CD4-positive, alpha-beta T cell treated with Interleukin-4 for 4 hours (primary cell): Measurements from ENCODE around the gene ZMYM3.

Experiments
- DNase-seq: peaks from one replicate; pipeline ENCODE4 v3.0.0-alpha.2; 2020

Gene ZMYM3

DNA sequence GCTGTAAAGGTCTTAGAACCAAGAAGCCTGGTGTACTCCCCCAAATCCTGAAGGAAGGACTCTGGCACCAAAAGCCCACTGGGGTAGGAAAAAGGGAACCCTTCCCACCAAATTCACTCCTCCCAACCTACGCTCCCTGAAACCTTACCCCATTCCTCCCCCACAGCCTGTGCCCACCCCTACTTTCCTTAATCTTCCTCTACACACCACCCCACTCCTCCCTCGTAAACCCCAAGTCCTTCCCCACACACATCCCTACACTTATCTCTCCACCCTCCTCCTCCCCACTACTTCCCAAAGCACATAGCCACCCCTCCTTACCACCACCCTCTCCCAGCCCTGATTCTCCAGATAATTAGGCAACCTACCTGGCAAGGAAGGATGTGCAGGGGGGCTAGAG is 1.7 kb downstream of the ZMYM3 start:
- no peak for DNase-seq

DNA sequence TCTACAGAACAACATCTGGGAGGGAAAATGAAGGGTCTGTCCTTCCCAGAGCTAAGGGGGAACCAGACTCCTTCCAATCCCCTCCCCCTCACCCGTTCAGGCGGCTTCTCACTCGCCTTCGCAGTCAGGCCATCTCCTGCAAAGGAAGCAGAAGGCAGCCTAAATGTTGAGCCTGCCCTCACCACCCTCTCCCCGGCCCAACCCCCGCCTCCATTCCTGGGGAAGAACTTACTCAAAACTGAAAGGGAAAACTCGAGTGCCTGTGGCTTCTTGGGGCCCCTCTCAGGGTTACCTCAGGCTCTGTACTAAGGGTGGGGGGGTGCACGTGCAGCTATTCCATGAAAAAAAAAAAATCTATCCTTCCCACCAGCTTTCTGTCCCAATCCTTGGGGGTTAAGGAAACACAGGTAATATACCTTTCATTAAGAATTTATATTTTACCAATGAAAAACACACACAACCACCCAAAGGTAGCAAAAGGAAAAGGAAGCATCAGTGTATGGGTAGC is 2.4 kb downstream of the ZMYM3 start:
- no peak for DNase-seq

DNA sequence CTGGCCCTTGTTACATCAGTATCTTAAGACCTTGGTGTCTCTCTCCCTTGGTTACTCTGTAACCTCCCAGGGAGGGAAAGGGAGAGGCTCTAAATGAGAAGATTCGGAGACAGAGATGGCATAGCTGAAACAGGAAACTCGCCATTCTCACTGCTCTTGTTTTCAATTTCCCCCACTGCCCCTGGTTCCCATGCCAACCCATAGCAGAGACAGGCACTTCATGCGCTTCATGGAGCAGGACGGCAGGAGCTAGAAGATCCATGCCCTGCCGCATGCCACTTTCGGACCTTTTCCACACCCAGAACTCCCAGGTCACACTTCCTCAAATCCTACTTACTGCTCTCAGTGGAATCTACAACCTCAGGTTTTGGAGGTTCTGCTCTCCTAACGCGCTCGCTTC is 3.1 kb downstream of the ZMYM3 start:
- DNase-seq, result no peak

DNA sequence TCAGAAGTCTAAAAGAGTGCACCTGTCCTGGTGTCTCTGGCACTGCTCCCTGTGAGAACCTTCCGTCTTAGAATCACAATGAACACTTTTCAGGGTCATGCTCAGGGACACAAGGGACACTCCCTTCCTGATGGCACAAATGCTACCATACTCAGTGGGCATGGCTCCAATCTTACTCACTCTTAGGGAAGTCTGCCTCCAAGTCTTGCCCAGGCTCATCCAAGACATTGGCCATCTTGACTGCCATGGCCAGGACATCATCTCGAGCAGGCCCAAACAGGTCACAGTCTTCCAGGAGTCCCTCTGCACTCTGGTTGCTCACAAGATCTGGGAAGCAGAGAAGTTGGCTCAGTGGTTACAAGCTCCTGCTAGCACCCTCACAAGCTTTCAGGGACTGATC is 8.8 kb downstream of the ZMYM3 start:
- DNase-seq, result no peak

DNA sequence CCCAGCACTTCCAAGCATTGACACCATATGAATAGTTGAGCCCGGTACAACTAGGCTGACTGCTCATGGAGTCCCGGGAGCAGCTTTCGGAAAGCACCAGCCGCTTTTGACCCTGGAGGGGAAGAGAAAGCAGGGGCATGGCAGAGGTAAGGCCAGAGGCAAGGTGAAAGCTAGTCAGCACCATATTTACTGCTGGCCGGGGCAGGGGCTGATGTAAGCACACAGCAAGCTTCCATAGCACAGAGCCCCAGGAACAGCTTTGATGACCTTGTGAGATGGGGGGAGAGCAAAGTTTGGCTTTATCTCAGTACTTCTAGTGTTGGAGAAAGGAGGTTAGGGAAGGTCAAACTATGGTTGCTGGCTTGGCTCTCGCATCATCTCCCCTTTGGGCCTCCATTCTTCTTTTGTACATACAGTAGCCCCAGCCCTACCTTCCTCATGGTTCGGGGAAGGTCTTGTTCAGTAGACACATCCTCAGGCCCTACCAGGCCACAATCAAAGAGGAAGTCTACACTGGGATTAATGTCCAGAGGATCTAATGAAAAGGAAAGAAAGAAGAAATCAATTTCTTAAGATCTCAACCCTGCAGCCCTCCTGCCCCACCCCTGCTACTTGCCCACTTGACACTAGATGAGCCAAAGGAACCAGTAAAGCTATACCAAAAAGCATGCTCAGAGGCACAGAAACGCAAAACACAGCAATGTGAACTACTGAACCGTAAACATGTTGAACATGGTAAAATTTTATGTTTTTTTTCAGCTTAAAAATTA is 9.4 kb downstream of the ZMYM3 start:
- no peak for DNase-seq

DNA sequence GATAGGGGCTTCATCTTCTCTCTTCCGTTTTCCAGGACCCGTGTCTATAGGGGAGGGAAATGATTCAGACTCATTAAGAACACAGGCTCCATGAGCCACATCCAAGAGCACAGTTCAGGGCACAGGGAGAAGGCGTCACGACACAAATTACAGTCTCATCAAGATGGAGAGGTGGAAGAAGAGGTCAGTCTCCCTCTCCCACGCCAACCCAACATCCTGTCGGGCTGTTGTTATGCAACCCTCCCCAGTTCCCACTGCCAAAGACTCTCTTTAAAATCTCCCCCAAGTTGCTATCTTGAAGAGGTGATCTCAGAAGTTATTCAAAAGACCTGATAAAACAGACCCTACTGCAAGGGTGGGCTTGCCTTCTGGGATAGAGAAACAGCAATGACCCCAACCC is 12.6 kb downstream of the ZMYM3 start:
- no peak for DNase-seq

DNA sequence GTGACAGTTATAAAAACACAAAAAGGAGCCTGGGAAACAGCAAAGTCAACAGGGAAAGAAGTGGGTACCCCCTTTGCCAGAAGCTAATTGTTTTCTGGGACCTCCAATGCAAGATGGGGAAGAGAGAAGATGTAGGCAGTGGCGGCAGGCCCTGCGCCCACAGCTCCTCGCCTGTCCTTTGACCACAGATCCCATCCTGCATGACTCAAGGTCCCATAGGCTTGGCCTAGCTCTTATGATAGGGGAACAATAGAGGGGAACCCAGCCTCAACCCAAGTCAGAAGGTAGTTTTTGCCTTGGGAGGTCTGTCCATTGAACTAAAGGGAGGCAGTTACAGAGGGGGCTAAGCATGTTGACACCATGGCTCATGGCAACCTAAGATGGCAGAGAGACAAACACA is 14.2 kb downstream of the ZMYM3 start:
- no peak for DNase-seq

DNA sequence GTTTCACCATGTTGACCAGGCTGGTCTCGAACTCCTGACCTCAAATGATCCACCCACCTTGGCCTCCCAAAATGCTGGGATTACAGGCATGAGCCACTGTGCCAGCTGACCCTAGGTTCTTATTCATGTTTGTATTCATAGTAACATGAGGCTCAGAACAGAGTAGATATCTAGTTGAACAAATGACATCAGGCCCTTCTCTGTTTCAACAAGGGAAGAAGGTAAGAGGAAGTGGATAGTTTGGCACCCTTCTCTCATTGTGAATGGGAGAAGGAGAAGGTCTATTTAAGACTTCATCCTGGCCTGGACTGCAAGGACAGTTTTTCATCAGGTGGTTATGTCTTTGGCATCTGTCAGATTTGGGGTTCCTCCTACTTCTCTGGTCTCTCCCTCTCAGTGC is 17.1 kb downstream of the ZMYM3 start:
- no peak for DNase-seq

DNA sequence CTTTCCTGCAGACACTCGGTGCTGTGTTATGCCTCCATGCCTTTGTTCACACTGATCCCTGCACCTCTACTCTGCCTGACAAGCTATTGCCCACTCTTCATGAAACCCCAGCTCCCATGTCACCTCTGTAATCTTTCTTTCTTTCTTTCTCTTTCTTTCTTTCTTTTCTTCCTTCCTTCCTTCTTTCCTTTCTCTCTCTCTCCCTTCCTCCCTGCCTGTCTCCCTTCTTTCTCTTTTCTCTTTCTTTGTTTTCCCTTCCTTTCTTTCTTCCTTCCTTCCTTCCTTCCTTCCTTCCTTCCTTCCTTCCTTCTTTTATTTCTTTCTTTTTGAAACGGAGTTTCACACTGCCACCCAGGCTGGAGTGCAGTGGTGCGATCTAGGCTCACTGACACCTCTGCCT is 18.5 kb downstream of the ZMYM3 start:
- DNase-seq, result no peak

DNA sequence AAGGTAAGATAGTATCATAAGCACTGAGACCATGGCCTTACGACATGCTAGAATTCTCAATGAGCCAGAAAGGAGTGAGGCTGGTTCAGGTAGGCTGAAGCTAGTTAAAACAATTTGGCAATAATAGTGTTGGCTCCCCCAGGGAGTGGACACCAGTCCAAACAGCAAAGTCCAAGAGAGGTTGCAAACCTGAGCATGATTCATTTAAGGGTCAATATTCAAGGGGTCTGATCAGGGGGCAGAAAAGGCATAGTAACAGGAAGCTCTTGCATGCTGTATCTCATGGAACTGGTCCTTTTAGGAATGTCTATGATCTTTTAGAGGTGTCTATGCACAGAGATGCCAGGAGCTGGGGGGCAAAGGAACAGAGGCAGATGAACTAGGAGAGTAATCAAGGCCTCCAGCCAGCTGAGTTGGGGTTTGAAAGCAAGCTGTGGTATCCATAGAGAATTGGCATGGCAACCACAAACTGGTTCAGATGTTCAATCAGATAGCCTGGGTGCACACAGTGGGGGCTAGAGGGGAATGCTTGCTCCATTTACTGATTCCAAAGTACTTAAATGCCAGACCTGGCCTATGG is 25.8 kb downstream of the ZMYM3 start:
- no peak for DNase-seq

DNA sequence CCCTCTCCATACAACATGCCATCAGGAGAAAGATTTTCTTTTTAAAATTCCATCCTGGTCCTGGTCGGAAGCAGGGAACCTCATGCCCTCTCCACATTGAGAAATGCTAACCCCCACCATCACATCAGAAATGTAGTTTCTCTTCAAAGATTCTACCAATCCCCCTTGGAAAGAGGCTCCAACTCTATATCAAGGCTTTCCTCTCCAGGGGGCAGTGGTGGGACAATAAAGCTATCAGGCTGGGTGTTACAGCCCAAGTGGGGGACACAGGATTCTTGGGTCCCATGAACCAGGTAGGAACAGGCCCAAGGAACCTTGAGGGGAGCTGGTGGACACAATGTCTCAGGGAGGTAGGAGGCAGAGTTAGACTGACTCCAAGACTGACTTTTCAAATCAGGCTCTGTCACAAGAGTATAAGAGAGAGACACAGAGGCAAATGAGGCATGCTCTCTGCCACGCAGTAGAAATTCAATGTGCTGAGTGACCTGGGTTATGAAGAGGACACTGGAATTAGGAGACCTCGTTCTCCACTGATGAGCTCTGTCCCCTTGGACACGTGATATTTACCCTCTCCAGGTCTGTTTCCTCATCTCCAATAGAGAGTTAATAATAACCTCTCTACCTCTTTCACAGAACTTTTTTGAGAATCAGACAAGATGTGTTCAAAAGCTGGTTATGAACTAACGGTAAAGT is 26.4 kb downstream of the ZMYM3 start:
- no peak for DNase-seq

DNA sequence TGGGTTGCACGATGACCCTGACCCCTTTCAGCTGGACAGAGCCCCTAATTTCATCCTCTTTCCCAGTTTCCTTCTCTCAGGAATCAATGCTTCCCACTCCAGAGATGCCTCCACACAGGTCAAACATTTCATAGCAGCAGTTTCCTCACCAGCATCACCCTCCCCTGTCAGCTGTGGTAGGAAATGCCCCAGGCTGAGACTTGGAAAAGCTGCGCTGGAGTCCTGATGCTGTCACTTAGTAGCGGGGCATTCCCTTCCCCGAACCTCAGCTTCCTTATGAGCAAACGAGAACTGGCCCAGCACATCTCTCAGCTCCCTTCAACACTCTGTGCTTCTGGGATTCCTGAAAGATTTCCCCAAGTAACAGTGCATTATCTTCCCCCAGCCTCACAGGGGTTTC is 28.3 kb downstream of the ZMYM3 start:
- no peak for DNase-seq

DNA sequence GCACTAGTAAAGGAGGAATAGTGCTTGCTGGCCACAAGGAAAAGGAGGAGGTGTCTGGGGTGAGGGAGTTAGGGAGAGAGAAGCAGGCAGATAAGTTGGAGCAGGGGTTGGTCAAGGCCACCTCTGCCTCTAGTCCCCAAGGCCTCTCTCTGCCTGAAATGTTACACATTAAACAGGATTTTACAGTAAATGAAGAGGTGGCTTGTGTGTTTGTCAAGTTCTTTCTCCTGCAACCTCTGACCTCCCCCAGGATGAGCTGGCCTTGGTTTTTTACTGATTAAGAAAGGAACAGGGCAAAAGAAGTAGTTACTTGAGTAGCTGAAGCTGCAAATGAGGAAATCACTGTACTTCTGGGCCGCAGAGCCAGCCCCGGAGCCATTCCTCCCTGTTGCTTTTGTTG is 28.9 kb downstream of the ZMYM3 start:
- DNase-seq, result no peak

DNA sequence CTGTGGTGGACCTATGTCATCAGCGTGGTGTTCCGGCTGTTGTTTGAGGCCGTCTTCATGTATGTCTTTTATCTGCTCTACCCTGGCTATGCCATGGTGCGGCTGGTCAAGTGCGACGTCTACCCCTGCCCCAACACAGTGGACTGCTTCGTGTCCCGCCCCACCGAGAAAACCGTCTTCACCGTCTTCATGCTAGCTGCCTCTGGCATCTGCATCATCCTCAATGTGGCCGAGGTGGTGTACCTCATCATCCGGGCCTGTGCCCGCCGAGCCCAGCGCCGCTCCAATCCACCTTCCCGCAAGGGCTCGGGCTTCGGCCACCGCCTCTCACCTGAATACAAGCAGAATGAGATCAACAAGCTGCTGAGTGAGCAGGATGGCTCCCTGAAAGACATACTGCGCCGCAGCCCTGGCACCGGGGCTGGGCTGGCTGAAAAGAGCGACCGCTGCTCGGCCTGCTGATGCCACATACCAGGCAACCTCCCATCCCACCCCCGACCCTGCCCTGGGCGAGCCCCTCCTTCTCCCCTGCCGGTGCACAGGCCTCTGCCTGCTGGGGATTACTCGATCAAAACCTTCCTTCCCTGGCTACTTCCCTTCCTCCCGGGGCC is 29.7 kb downstream of the ZMYM3 start:
- no peak for DNase-seq

DNA sequence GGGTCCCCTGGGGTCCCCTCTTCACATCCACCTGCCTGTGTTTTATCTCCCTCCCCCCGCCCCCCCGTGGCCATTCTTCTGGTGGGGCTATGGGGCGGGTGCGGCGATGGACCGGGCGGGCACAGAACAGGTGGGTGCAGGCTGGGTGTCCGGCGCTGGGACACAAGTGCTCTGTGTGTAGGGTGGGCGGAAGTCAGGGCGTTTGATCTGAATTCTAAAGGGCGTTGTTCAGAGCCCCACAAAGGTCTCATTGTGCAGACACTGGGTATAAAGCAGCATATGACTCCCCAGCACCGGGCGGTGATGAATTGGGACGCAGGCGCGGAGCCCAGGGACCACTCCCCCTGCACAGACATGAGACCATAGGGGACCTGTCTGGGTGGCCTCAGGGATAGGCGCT is 31.0 kb downstream of the ZMYM3 start, which contains the start of gene GJB1:
Gene GJB1 (plus strand): TSS at position 296 of the 400 bp plus-strand sequence. CDS start 484 bp downstream, outside the sequence.
- DNase-seq, result no peak

DNA sequence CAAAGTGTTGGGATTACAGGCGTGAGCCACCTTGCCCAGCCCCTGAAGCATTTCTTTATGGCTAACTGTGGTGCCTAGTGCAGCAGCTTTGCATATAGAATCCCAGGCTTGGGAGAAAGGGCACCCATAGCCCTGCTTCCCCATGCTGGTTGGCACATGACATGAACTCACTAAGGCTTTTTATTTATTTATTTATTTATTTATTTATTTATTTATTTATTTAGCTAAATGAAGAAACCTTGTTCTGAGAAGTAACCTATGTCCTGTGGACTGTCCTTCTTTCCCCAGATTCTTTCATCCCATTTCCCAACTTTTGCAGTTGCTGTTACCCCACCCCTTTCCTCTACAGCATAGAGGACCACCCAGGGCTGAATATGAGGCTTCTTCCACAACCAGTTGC is 32.8 kb downstream of the ZMYM3 start:
- no peak for DNase-seq

DNA sequence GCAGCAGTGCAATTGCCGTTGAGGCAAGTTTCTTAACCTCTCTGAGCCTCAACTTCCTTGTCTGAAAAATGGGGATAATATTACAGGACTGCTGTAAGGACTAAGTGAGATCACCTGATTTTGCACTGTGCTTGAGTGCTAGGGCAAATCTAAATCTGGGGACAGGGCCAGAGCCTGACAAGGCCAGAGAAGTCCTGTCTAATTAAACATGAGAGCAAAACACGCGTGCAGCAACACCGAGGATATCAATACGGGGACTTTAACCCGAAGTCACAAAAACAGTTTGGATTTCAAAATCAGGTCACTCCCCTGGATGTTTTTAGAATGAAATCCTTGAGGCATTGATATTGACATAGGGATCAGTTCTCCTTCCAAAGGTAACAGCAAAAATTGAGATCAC is 36.6 kb downstream of the ZMYM3 start:
- DNase-seq, result no peak

DNA sequence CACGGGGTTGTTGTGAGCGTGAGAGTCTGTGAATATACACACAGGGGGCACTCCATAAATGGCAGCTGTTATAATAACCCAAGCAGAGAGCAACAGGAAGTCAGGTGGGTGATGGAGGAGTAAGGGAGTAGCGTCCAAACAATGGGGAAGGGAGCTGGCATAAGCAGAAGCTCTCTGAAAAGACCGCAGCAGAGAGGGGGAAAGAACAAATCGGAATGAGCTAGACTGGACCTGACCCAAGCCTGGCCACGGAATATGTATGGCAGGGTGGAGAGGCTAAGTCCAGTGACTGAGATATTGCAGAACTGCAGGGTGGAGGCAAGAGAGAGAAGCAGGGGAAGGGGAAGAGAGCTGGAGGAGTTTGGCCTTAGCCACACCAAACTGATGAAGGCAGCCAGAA is 37.5 kb downstream of the ZMYM3 start:
- no peak for DNase-seq

DNA sequence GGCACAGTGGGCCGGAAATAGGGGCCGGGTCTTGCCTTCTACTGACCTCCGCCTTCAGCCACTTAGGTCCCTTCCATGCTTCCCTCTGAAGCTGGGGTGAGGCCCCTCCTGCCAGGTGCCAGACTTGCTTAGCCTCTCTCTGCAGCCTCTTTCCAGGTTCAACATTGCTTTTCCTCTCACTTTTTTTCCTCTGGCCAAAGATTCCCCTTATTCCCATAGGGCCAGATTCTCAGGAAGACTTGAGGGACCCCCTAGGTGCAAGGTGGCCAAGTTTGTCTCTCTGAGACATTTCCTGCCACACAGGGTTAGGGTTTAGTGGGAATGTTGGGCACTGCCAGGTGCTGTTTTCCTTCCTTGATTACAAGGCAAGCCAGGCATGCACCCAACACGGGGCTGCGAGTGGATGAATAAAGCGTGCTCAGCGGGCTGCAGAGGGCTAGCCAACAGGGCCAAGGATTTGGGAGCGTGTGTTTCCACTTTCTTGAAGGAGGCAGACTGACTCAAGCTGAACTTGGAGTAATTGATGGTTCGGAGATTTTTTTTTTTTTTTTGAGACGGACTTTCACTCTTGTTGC is 38.5 kb downstream of the ZMYM3 start:
- DNase-seq, result no peak

DNA sequence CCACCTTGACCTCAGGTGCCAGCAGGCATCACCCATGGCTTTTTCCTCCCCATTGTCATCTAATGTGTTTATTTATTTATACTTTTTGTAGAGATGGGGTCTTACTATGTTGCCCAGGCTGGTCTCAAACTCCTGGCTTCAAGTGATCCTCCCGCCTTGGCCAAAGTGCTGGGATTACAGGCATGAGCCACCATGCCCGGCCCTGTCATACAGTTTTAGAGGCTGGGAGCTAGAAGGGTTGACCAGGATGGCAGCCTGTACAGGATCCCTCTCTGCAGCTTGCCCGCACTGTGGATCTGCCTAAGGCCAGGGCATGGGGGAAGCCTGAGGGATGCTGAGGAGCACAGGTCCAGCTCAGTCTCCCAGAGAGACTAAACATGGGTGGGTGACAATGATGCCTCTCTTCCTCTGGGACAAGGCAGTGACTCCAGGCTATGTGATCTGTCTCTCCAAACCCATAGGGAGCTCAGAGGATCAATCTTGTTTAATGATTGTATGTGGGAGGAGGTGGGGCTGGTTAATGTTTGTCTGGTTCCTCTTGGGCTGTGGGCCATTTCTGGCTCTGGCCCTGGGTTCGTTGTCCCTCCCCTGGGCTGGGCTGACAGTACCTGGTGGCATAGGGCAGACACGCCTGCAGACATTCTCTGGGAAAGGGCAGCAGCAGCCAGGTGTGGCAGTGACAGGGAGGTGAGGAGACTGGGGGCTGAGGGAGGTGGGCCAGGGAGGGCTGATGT is 39.2 kb downstream of the ZMYM3 start:
- no peak for DNase-seq

DNA sequence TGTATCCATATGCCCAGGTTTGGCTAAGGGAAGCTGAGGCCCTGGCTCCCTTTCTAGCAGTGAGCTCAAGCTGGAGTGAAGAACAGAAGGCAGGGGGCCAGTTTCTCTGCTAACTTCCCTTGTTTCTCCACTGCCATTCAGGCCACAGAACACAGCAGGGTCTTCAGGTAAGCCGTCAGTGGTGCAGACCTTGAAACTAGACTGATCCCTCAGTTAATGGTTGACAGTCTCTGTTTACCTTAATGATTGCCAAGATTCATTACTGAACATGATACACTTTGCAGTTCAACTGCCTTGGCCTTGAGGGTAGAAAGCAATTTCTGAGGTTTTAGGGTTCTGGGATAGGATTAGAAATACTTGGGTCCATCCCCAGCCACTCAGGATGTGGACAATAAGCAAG is 39.8 kb downstream of the ZMYM3 start:
- no peak for DNase-seq

DNA sequence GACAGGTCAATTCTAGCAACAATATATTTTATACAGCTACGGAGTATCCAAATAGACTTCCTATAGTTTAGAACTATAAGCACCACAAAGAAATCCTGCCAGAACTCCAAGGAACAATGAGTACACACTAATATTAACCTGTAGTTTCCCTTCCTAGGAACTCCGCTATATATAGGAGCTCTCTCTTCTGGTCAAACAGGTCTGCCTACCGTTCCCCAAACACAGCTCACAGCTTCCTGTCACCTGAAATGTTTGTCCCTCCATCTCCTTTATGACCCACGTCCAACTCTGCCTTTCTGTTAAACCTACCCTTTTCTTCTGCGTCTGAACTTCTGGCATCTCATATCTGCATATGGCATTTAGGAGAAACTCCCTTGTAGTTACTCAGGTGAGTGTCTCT is 41.4 kb downstream of the ZMYM3 start:
- DNase-seq, result no peak

DNA sequence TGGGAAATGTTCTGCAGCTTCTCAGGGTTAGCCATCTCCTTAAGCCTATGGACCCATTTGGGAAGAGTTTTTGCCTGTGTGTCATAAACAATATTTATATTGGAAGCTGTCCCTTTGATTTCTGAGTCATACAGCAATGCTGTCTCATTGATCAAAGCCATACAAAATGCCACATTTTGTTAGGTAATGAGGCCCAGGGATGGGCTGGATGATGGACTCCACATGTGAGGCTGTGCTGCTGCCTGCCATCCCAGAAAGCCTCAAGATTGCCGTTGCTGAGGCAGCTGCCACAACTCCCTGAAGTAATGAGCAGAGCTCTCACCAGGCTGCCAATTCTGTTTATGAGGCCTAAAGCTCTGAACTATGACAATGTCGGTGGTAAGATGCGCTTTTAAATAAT is 43.1 kb downstream of the ZMYM3 start:
- DNase-seq, result no peak
